ENCODE results near the gene COL8A2.

GRCh38 chr1:36149973-36150295 is 24.9 kb upstream of the COL8A2 start:
- TF ChIP-seq CTCF (IDR thresholded peaks at IDR 0.05; ENCODE audit: insufficient read depth, low read length, poor library complexity, severe bottlenecking) (no peak), EZH2phosphoT487 (conservative IDR thresholded peaks at IDR 0.05; ENCODE audit: low read length) (no peak)
